HepG2 (cell line): ENCODE measurements around the gene FBXO2. TPM values are rescaled to one million over a fixed set of nuclear protein-coding genes. Genes with fewer than 3 reads are reported as not detected.

Experiments used
- DDIT3 ChIP-seq: sonication (generic); formaldehyde crosslinking; IDR thresholded peaks from 2 replicates; pipeline ENCODE4 v1.4.0; 2020; ENCODE audit warnings: mild to moderate bottlenecking, missing genetic modification reagents
- EHMT2 ChIP-seq: fragments of 200-600 bp; sonication (generic); IDR thresholded peaks from 2 replicates; pipeline ENCODE4 v1.7.0; 2017; ENCODE audit warnings: antibody characterized with exemption, low read depth, low read length, borderline replicate concordance
- ERF ChIP-seq: IDR thresholded peaks from 2 replicates; pipeline ENCODE4 v1.6.1; 2018; ENCODE audit warnings: missing biosample characterization, missing genetic modification reagents
- GFI1 ChIP-seq: sonication (generic); formaldehyde crosslinking; IDR thresholded peaks from 2 replicates; pipeline ENCODE4 v1.5.0; 2020; ENCODE audit warnings: missing genetic modification reagents, mild to moderate bottlenecking, borderline replicate concordance
- HNF1A ChIP-seq, 2 experiments: sonication (generic) in 1 of 2; formaldehyde crosslinking in 1 of 2; IDR thresholded peaks; 2 replicates each; pipeline versions ENCODE4 v1.4.0 to v1.6.1; 2016 to 2020; ENCODE audit warnings: borderline replicate concordance in 1 of 2, low read depth in 1 of 2, mild to moderate bottlenecking in 1 of 2, missing genetic modification reagents in 1 of 2
- HNRNPH1 ChIP-seq: fragments of 200-400 bp; formaldehyde crosslinking; optimal IDR thresholded peaks from 2 replicates; pipeline ENCODE3; 2017; ENCODE audit warnings: mild to moderate bottlenecking, low read depth, low read length
- HNRNPL ChIP-seq: fragments of 200-400 bp; formaldehyde crosslinking; IDR thresholded peaks from 2 replicates; pipeline ENCODE4 v1.6.1; 2017; ENCODE audit warnings: mild to moderate bottlenecking, low read depth, low read length
- HOXA3 ChIP-seq: sonication (generic); formaldehyde crosslinking; IDR thresholded peaks from 2 replicates; pipeline ENCODE4 v1.5.0; 2020; ENCODE audit warnings: missing genetic modification reagents
- MXD3 ChIP-seq: IDR thresholded peaks from 2 replicates; pipeline ENCODE4 v1.6.1; 2016; ENCODE audit warnings: mild to moderate bottlenecking, missing biosample characterization, missing genetic modification reagents
- NCOA5 ChIP-seq: sonication (generic); formaldehyde crosslinking; IDR thresholded peaks from 2 replicates; pipeline ENCODE4 v1.4.0; 2020; ENCODE audit warnings: missing genetic modification reagents
- NFATC3 ChIP-seq: sonication (generic); formaldehyde crosslinking; IDR thresholded peaks from 2 replicates; pipeline ENCODE4 v1.5.1; 2020; ENCODE audit warnings: mild to moderate bottlenecking, missing genetic modification reagents
- NR3C1 ChIP-seq: sonication (generic); formaldehyde crosslinking; IDR thresholded peaks from 2 replicates; pipeline ENCODE4 v1.4.0; 2020; ENCODE audit warnings: missing genetic modification reagents
- RBFOX2 ChIP-seq: fragments of 200-400 bp; formaldehyde crosslinking; IDR thresholded peaks from 2 replicates; pipeline ENCODE4 v1.6.1; 2017; ENCODE audit warnings: low read depth, mild to moderate bottlenecking, low read length
- SNAPC2 ChIP-seq: sonication (generic); formaldehyde crosslinking; IDR thresholded peaks from 2 replicates; pipeline ENCODE4 v1.8.1; 2022; ENCODE audit warnings: mild to moderate bottlenecking, missing genetic modification reagents
- SP4 ChIP-seq: sonication (generic); formaldehyde crosslinking; IDR thresholded peaks from 2 replicates; pipeline ENCODE4 v1.8.1; 2023; ENCODE audit warnings: mild to moderate bottlenecking, missing genetic modification reagents
- SPEN ChIP-seq: sonication (generic); formaldehyde crosslinking; IDR thresholded peaks from 2 replicates; pipeline ENCODE4 v1.5.1; 2020; ENCODE audit warnings: low read depth, mild to moderate bottlenecking, missing genetic modification reagents
- TBL1XR1 ChIP-seq: fragments of 150-350 bp; IDR thresholded peaks from 2 replicates; pipeline ENCODE4 v1.6.1; 2014; ENCODE audit warnings: borderline replicate concordance, low read length; ENCODE audit not compliant: partially characterized antibody
- TSC22D2 ChIP-seq: sonication (generic); formaldehyde crosslinking; IDR thresholded peaks from 2 replicates; pipeline ENCODE4 v1.5.1; 2020; ENCODE audit warnings: missing genetic modification reagents, mild to moderate bottlenecking, borderline replicate concordance
- polyA plus RNA-seq, 8 experiments: library from polyadenylated mRNA; depleted of rRNA in 3 of 8; stranded (reverse) in 7 of 8; unstranded in 1 of 8; fragments of >200 nt; fragmentation: Illumina TruSeq in 4 of 8; extraction: Trizol in 4 of 8; gene quantifications; 2 replicates each; pipeline versions ENCODE4 v1.2.1 to v1.2.3, GENCODE V29; 2011 to 2016; ENCODE audit warnings: low read depth in 4 of 8, missing spikeins in 1 of 8, mixed read lengths in 1 of 8; ENCODE audit not compliant: insufficient read depth in 1 of 8
- total RNA-seq, 5 experiments: library from RNA; depleted of rRNA; stranded (reverse); fragments of >200 nt; fragmentation: Illumina TruSeq; extraction: Trizol; gene quantifications; 2 replicates each; pipeline ENCODE4 v1.2.3, GENCODE V29; 2016; ENCODE audit warnings: low read depth in 1 of 5
- TF ChIP-seq, protein P1 (sequence below): sonication (generic); formaldehyde crosslinking; IDR thresholded peaks from 2 replicates; pipeline ENCODE4 v1.5.1; 2020; ENCODE audit warnings: missing genetic modification reagents, mild to moderate bottlenecking, borderline replicate concordance
- TF ChIP-seq, protein P2 (sequence below): sonication (generic); formaldehyde crosslinking; IDR thresholded peaks from 2 replicates; pipeline ENCODE4 v1.8.0; 2022; ENCODE audit warnings: missing genetic modification reagents, low read depth, mild to moderate bottlenecking, borderline replicate concordance
- TF ChIP-seq, protein P3 (sequence below): sonication (generic); formaldehyde crosslinking; IDR thresholded peaks from 2 replicates; pipeline ENCODE4 v1.9.0; 2021; ENCODE audit warnings: missing genetic modification reagents, mild to moderate bottlenecking, borderline replicate concordance

The FBXO2 gene
- total and polyA plus RNA-seq, 2 of the 13 experiments (the other 11 are each of a cell fraction or from before 2014, with no cell fraction given) = 79.3 to 112 TPM

DNA sequence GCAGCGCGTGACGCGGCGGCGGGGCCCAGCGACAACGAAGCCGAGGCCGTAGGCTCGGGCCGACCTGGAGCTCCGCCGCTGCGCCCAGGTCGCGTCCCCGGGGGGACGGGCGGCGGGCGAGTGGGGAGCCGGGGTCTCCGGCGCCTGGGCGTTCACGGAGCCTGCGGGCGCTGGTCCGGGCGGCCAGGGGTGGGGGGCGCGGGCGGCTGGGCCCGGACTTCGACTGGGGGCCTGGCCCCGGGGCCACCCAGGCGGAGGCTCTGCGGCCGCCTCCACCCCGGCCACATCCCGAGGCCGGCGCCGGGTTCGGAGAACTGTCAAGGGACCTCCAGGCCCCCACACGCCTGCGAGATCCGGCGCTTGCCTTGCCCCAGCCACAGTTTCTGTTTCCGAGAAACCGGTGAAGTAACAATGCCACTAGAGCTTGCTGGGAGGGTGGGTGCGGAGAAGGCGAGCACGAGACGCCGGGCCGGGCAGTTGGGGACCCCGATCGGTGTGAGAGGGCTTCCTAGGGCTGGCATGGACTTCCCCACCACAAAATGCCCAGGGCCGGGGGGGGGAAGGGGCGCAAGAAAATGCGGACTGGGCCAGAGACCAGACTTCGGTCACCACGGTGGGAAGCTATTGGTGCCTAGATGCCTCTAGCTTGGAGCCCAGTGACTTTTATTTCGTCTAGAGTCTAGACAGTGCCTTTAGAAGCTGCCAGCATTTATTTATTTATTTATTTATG is 10.3 kb upstream of the FBXO2 start (continued):
- TF ChIP-seq DDIT3 (CRISPR knock-in tag) (no peak), SPEN (CRISPR knock-in tag) (no peak), RBFOX2 (peak; percentile 26; the same call in 1 of the 2 replicates), SNAPC2 (CRISPR knock-in tag) (no peak), TBL1XR1 (no peak), EHMT2 (no peak), NR3C1 (CRISPR knock-in tag) (no peak), TSC22D2 (no peak), NFATC3 (no peak), NCOA5 (CRISPR knock-in tag) (no peak), SP4 (CRISPR knock-in tag) (peak; percentile 11; the same call in 1 of the 2 replicates), ERF (CRISPR knock-in tag) (no peak), HNF1A (IDR thresholded peaks at IDR 0.05; ENCODE audit: low read depth) (no peak), HNF1A (CRISPR knock-in tag; IDR thresholded peaks at IDR 0.05; ENCODE audit: borderline replicate concordance) (no peak), HNRNPH1 (no peak), MXD3 (CRISPR knock-in tag) (no peak), HNRNPL (peak; percentile 49; the same call in 1 of the 2 replicates), GFI1 (no peak), HOXA3 (CRISPR knock-in tag) (0 out of 2 replicates have a peak, but pooled peaks have one; percentile 2)
- TF ChIP-seq, protein P1, sequence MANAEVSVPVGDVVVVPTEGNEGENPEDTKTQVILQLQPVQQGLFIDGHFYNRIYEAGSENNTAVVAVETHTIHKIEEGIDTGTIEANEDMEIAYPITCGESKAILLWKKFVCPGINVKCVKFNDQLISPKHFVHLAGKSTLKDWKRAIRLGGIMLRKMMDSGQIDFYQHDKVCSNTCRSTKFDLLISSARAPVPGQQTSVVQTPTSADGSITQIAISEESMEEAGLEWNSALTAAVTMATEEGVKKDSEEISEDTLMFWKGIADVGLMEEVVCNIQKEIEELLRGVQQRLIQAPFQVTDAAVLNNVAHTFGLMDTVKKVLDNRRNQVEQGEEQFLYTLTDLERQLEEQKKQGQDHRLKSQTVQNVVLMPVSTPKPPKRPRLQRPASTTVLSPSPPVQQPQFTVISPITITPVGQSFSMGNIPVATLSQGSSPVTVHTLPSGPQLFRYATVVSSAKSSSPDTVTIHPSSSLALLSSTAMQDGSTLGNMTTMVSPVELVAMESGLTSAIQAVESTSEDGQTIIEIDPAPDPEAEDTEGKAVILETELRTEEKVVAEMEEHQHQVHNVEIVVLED (CRISPR knock-in tag) = no peak
- TF ChIP-seq, protein P2, sequence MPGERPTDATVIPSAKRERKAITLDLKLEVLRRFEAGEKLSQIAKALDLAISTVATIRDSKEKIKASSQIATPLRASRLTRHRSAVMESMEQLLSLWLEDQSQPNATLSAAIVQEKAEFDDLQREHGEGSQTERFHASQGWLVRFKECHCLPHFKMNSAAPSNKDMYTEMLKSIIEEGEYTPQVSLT (CRISPR knock-in tag) = no peak
- TF ChIP-seq, protein P3, sequence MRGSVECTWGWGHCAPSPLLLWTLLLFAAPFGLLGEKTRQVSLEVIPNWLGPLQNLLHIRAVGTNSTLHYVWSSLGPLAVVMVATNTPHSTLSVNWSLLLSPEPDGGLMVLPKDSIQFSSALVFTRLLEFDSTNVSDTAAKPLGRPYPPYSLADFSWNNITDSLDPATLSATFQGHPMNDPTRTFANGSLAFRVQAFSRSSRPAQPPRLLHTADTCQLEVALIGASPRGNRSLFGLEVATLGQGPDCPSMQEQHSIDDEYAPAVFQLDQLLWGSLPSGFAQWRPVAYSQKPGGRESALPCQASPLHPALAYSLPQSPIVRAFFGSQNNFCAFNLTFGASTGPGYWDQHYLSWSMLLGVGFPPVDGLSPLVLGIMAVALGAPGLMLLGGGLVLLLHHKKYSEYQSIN (CRISPR knock-in tag) = no peak
